SK-N-SH treated with all-trans-retinoic acid at 6 μM for 48 hours (cell line): ENCODE results near the gene REEP1.

ENCODE experiments used
- ATAC-seq: fragments of 200-7000 bp; cut with Tn5 transposase; 3 replicates; pipeline ENCODE4 v1.9.1; 2020; ENCODE audit warnings: mild to moderate bottlenecking, moderate library complexity
- ARNTL ChIP-seq: fragments of 450-650 bp; formaldehyde crosslinking; IDR thresholded peaks from 2 replicates; pipeline ENCODE4 v1.5.0; 2020; ENCODE audit warnings: low read depth, mild to moderate bottlenecking, moderate library complexity, borderline replicate concordance
- BACH2 ChIP-seq: fragments of 250-450 bp; sonication (Bioruptor Pico); IDR thresholded peaks from 2 replicates; pipeline ENCODE4 v1.9.0; 2021; ENCODE audit warnings: mild to moderate bottlenecking, borderline replicate concordance
- CSDC2 ChIP-seq: fragments of 250-450 bp; sonication (Bioruptor Pico); IDR thresholded peaks from 2 replicates; pipeline ENCODE4 v1.5.0; 2020; ENCODE audit warnings: mild to moderate bottlenecking, moderate library complexity
- ESRRG ChIP-seq: fragments of 250-450 bp; sonication (Bioruptor Pico); IDR thresholded peaks from 2 replicates; pipeline ENCODE4 v1.6.1; 2021; ENCODE audit warnings: mild to moderate bottlenecking
- GLIS3 ChIP-seq: fragments of 250-450 bp; sonication (Bioruptor Pico); IDR thresholded peaks from 2 replicates; pipeline ENCODE4 v1.5.0; 2020; ENCODE audit warnings: mild to moderate bottlenecking, moderate library complexity
- ISL1 ChIP-seq: fragments of 250-450 bp; sonication (Bioruptor Pico); IDR thresholded peaks from 2 replicates; pipeline ENCODE4 v2.1.2; 2022; ENCODE audit warnings: mild to moderate bottlenecking, moderate library complexity
- PATZ1 ChIP-seq: fragments of 250-450 bp; sonication (Bioruptor Pico); IDR thresholded peaks from 2 replicates; pipeline ENCODE4 v1.8.0; 2020; ENCODE audit warnings: mild to moderate bottlenecking, moderate library complexity, borderline replicate concordance
- PPARA ChIP-seq: fragments of 250-450 bp; sonication (Bioruptor Pico); IDR thresholded peaks from 2 replicates; pipeline ENCODE4 v1.5.0; 2020; ENCODE audit warnings: mild to moderate bottlenecking, borderline replicate concordance
- RARB ChIP-seq: fragments of 250-450 bp; sonication (Bioruptor Pico); IDR thresholded peaks from 2 replicates; pipeline ENCODE4 v1.8.0; 2021; ENCODE audit warnings: mild to moderate bottlenecking, moderate library complexity
- SNAI2 ChIP-seq: fragments of 250-450 bp; sonication (Bioruptor Pico); IDR thresholded peaks from 2 replicates; pipeline ENCODE4 v1.5.0; 2020; ENCODE audit warnings: mild to moderate bottlenecking, moderate library complexity
- ZFP3 ChIP-seq: fragments of 250-450 bp; sonication (Bioruptor Pico); IDR thresholded peaks from 2 replicates; pipeline ENCODE4 v1.5.0; 2020; ENCODE audit warnings: mild to moderate bottlenecking, moderate library complexity
- ZFP30 ChIP-seq: fragments of 450-650 bp; formaldehyde crosslinking; IDR thresholded peaks from 2 replicates; pipeline ENCODE4 v1.5.0; 2022; ENCODE audit warnings: mild to moderate bottlenecking, moderate library complexity
- ZNF565 ChIP-seq: fragments of 450-650 bp; formaldehyde crosslinking; conservative IDR thresholded peaks from 2 replicates; pipeline ENCODE4 v1.5.0; 2020; ENCODE audit warnings: low read depth, mild to moderate bottlenecking, moderate library complexity
- ZNF70 ChIP-seq: fragments of 450-650 bp; formaldehyde crosslinking; IDR thresholded peaks from 2 replicates; pipeline ENCODE4 v1.5.0; 2020; ENCODE audit warnings: mild to moderate bottlenecking, moderate library complexity
- ZNF8 ChIP-seq: fragments of 450-650 bp; formaldehyde crosslinking; IDR thresholded peaks from 2 replicates; pipeline ENCODE4 v1.5.0; 2020; ENCODE audit warnings: mild to moderate bottlenecking, moderate library complexity
- TF ChIP-seq, protein P1 (sequence below): fragments of 250-450 bp; sonication (Bioruptor Pico); IDR thresholded peaks from 2 replicates; pipeline ENCODE4 v1.5.1; 2021; ENCODE audit warnings: mild to moderate bottlenecking, moderate library complexity
- TF ChIP-seq, protein P2 (sequence below): fragments of 250-450 bp; sonication (Bioruptor Pico); IDR thresholded peaks from 2 replicates; pipeline ENCODE4 v1.8.0; 2021; ENCODE audit warnings: low read depth, mild to moderate bottlenecking, moderate library complexity, borderline replicate concordance
- TF ChIP-seq, protein P3 (sequence below): fragments of 250-450 bp; sonication (Bioruptor Pico); IDR thresholded peaks from 2 replicates; pipeline ENCODE4 v1.5.0; 2020; ENCODE audit warnings: mild to moderate bottlenecking, moderate library complexity

Gene REEP1

GRCh38 chr2:86233436-86233835 is 104.0 kb downstream of the REEP1 start:
- no peak for TF ChIP-seq ZNF70 (CRISPR knock-in tag)
- TF ChIP-seq ZNF8 (CRISPR knock-in tag), result no peak
- TF ChIP-seq ZFP30 (CRISPR knock-in tag), result no peak
- TF ChIP-seq, all 23 proteins: peak for 0
- ATAC-seq, result no peak

- TF ChIP-seq ISL1 (CRISPR knock-in tag), result no peak
- no peak for ATAC-seq
These were observed 104.5 kb downstream of the REEP1 start for GRCh38 chr2:86232910-86233309.

DNA sequence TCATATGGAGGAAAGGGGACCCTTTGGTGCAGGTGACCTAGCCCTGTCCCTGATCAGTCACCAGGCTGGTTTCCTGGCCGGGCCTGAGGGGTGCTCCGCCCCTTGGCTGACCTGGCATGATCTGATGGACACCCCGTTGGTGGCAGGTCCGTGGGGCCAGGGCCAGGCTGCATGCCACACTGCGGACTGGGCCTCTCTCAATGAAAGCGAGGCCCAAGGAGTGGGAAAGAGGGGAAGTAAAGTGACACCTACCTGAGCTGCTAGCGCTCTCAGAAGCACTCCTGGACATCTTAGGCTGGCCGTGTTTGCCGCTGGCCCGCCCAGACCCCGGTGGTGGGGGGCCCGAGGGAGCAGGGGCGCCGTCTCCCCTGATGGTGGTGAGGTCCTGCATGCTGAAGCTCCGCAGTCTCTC is 105.0 kb downstream of the REEP1 start:
- TF ChIP-seq, protein P1, sequence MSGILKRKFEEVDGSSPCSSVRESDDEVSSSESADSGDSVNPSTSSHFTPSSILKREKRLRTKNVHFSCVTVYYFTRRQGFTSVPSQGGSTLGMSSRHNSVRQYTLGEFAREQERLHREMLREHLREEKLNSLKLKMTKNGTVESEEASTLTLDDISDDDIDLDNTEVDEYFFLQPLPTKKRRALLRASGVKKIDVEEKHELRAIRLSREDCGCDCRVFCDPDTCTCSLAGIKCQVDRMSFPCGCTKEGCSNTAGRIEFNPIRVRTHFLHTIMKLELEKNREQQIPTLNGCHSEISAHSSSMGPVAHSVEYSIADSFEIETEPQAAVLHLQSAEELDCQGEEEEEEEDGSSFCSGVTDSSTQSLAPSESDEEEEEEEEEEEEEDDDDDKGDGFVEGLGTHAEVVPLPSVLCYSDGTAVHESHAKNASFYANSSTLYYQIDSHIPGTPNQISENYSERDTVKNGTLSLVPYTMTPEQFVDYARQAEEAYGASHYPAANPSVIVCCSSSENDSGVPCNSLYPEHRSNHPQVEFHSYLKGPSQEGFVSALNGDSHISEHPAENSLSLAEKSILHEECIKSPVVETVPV, result no peak
- TF ChIP-seq, protein P2, sequence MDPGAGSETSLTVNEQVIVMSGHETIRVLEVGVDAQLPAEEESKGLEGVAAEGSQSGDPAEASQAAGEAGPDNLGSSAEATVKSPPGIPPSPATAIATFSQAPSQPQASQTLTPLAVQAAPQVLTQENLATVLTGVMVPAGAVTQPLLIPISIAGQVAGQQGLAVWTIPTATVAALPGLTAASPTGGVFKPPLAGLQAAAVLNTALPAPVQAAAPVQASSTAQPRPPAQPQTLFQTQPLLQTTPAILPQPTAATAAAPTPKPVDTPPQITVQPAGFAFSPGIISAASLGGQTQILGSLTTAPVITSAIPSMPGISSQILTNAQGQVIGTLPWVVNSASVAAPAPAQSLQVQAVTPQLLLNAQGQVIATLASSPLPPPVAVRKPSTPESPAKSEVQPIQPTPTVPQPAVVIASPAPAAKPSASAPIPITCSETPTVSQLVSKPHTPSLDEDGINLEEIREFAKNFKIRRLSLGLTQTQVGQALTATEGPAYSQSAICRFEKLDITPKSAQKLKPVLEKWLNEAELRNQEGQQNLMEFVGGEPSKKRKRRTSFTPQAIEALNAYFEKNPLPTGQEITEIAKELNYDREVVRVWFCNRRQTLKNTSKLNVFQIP (CRISPR knock-in tag), result no peak
- TF ChIP-seq ESRRG (CRISPR knock-in tag), result no peak
- no peak for TF ChIP-seq ZNF565 (CRISPR knock-in tag)
- no peak for TF ChIP-seq ISL1 (CRISPR knock-in tag)
- TF ChIP-seq PATZ1 (CRISPR knock-in tag), result no peak
- TF ChIP-seq CSDC2 (CRISPR knock-in tag), result no peak
- ATAC-seq, result no peak

DNA sequence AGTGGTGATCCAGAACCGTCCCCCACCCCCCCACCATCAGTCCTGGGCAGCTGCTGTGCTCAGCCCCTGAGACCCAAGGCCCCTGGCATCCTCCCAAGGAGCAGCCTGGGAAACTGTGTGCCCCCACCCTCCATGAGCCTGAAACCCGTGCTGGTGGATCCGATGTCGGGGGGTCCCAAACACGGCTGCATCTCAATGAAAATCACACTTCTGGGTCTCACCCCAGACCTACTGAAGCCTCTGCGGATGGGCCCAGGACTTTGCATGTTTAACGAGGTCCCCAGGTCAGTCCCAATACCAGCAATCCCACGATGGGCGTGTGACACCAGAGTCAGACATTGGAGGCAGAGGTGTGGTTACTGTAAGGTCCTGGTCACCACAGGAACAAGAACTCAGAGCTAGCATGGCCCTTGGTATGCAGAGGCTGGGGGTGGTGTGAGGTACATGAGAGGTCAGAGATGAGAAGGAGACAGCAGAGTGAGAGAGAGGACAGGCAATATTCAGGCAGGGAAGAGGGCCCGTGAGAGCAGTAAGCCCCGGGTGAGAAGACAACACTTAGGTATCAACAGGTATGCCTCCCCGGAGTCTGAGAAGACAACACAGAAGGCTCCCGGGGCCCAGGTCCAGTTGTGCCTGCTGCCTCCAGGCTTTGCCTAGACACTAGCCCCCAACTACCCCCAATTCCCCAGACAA is 105.6 kb downstream of the REEP1 start:
- TF ChIP-seq RARB (no peak), SNAI2 (CRISPR knock-in tag) (no peak), ZFP30 (CRISPR knock-in tag) (no peak)
- TF ChIP-seq, protein P1, result no peak
- TF ChIP-seq, protein P3, sequence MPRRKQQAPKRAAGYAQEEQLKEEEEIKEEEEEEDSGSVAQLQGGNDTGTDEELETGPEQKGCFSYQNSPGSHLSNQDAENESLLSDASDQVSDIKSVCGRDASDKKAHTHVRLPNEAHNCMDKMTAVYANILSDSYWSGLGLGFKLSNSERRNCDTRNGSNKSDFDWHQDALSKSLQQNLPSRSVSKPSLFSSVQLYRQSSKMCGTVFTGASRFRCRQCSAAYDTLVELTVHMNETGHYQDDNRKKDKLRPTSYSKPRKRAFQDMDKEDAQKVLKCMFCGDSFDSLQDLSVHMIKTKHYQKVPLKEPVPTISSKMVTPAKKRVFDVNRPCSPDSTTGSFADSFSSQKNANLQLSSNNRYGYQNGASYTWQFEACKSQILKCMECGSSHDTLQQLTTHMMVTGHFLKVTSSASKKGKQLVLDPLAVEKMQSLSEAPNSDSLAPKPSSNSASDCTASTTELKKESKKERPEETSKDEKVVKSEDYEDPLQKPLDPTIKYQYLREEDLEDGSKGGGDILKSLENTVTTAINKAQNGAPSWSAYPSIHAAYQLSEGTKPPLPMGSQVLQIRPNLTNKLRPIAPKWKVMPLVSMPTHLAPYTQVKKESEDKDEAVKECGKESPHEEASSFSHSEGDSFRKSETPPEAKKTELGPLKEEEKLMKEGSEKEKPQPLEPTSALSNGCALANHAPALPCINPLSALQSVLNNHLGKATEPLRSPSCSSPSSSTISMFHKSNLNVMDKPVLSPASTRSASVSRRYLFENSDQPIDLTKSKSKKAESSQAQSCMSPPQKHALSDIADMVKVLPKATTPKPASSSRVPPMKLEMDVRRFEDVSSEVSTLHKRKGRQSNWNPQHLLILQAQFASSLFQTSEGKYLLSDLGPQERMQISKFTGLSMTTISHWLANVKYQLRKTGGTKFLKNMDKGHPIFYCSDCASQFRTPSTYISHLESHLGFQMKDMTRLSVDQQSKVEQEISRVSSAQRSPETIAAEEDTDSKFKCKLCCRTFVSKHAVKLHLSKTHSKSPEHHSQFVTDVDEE (CRISPR knock-in tag), result no peak
- TF ChIP-seq, all 23 proteins: peak for 0
- ATAC-seq, result no peak

DNA sequence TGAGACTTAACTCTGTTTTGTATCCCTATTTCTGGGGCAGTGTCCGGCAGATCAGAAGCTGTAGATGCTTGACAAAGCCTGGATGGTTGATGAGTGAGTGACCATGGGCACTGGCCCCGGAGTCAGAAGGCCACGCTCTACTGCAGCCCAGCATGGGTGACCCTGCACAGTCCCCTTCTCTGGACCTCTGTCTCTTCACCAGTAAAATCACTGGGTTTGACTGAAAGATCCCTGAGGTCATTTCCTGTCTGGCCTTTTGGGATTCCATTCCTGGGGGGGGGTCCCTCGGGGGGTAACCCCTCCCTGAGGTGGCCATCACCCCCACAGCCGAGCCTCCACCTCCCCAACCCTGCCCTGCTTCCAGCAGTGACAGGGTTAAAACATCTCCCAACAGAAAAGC is 106.5 kb downstream of the REEP1 start:
- TF ChIP-seq ZNF70 (CRISPR knock-in tag), result no peak
- TF ChIP-seq, protein P3 (CRISPR knock-in tag), result no peak
- no peak for TF ChIP-seq ZNF565 (CRISPR knock-in tag)
- no peak for TF ChIP-seq BACH2 (CRISPR knock-in tag)
- no peak for TF ChIP-seq RARB
- TF ChIP-seq GLIS3 (CRISPR knock-in tag), result no peak
- no peak for TF ChIP-seq ESRRG (CRISPR knock-in tag)
- no peak for TF ChIP-seq ZFP3 (CRISPR knock-in tag)
- no peak for TF ChIP-seq ZFP30 (CRISPR knock-in tag)
- TF ChIP-seq PPARA (CRISPR knock-in tag), result no peak
- no peak for TF ChIP-seq ARNTL (CRISPR knock-in tag)
- ATAC-seq, result no peak
